Omental fat pad (tissue), 4 donors: ENCODE measurements around the gene CLEC17A. TPM values are rescaled to one million over a fixed set of nuclear protein-coding genes. Genes with fewer than 3 reads are reported as not detected.
"Not testable (repeated sequence)": the region's sequence is repeated elsewhere in the genome, so short reads cannot be mapped to it uniquely, and the experiment has no call there.

Experiments
- ATAC-seq: fragments of 150-250 bp; one replicate; pipeline ENCODE4 v1.9.1; 2016; ENCODE audit warnings: mild to moderate bottlenecking, moderate library complexity; ENCODE audit not compliant: low FRiP score
- DNase-seq: peaks from one replicate; pipeline ENCODE4 v3.0.0-alpha.2; 2019; ENCODE audit warnings: low spot score
- total RNA-seq, 4 donors: library from RNA; depleted of rRNA; stranded (reverse); fragments of >200 nt; gene quantifications; one replicate each; pipeline ENCODE4 v1.1.0, GENCODE V29; 2016
- TF ChIP-seq, protein P1 (sequence below), 3 donors: fragments of 450-650 bp; IDR thresholded peaks; one replicate each; pipeline ENCODE4 v1.5.1; 2016 to 2017; ENCODE audit warnings: antibody characterized with exemption in 3 of 3, mild to moderate bottlenecking in 3 of 3, moderate library complexity in 2 of 3

Gene CLEC17A
- total RNA-seq, 4 donors from 2014 or later: 0.19 TPM; not detected in 3

DNA sequence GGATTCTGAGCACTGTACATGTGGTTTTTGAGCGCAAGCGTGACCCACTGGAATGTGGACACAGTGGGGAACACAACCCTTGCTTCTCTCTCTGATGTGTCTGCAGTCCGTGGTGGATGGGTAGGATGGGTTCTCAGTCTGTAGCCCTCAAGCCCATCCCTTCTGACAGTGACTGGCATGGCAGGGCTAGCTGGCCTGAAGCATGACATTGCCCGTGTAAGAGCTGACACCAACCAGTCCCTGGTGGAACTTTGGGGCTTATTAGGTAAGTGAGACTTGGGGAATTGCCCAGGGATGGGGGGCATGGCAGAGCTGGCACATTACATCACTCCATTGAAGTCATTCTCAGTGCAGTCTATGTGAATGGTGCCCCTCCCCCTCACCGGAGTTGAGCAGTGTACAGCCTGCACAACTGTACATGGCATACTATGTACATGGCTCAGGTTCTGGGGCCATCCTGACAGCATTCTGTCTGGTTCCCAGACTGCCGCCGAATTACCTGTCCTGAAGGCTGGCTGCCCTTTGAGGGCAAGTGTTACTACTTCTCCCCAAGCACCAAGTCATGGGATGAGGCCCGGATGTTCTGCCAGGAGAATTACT is 16.8 kb downstream of the CLEC17A start:
- TF ChIP-seq, protein P1, sequence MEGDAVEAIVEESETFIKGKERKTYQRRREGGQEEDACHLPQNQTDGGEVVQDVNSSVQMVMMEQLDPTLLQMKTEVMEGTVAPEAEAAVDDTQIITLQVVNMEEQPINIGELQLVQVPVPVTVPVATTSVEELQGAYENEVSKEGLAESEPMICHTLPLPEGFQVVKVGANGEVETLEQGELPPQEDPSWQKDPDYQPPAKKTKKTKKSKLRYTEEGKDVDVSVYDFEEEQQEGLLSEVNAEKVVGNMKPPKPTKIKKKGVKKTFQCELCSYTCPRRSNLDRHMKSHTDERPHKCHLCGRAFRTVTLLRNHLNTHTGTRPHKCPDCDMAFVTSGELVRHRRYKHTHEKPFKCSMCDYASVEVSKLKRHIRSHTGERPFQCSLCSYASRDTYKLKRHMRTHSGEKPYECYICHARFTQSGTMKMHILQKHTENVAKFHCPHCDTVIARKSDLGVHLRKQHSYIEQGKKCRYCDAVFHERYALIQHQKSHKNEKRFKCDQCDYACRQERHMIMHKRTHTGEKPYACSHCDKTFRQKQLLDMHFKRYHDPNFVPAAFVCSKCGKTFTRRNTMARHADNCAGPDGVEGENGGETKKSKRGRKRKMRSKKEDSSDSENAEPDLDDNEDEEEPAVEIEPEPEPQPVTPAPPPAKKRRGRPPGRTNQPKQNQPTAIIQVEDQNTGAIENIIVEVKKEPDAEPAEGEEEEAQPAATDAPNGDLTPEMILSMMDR (IDR thresholded peaks at IDR 0.05): no peak
- DNase-seq (no peak), ATAC-seq (no peak)

DNA sequence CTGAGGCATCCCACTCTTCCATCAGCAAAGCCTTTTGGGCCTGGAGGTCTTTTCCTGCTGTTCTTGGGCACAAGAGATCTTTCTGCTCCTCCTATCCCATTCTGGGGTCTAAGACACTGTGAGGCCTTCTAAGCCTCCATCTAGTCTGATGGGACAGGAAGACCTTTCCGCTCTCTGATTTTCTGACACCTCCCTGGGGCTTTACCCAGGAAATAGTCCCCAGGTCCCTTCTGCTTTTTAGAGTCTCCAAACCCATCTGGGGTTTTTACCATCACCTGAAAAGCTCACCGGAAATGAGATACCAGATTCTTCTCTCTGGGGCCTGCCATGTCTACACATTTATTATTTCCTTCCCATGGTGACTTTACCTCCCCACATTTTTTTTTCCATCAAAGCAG is 21.1 kb downstream of the CLEC17A start:
- ATAC-seq: no peak
- DNase-seq: no peak
- TF ChIP-seq, protein P1 (IDR thresholded peaks at IDR 0.05): no peak

DNA sequence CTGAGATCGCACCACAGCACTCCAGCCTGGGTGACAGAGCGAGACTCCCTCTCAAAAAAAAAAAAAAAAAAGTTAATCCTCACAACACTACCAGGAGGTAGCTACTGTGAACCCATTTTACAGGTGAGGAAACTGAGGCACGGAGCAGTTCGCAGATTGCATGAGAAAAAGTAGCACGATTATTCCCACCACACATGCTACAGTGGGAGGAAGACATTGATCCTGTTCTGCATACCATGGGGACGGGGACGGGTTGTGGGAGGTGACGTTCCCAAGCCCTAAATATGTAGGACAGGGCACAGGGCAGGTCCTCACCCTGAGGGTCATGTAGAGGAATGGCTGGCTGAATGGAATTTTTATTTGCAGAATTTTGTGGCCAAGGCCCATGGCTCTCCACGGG is 23.7 kb downstream of the CLEC17A start:
- TF ChIP-seq, protein P1 (IDR thresholded peaks at IDR 0.05): no peak
- DNase-seq (no peak), ATAC-seq (no peak)

DNA sequence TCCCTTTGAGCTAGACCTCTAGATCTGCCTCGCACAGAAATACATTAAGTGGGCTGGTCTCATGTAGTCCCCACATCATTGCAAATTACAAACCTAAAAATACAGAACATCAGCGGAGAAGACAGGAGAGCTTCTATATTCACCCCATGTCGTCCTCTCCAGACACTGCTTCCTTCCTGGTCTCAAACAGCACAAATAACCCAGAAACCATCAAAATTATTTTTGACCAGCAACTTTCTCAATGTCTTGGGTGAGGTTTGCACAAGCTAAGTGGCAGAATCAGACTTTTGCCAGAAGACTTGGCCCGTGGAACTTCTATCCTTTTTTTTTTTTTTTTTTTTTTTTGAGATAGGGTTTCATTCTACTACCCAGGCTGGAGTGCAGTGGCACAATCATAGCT is 28.2 kb downstream of the CLEC17A start:
- DNase-seq (no peak), ATAC-seq (no peak)
- TF ChIP-seq, protein P1 (IDR thresholded peaks at IDR 0.05): no peak

DNA sequence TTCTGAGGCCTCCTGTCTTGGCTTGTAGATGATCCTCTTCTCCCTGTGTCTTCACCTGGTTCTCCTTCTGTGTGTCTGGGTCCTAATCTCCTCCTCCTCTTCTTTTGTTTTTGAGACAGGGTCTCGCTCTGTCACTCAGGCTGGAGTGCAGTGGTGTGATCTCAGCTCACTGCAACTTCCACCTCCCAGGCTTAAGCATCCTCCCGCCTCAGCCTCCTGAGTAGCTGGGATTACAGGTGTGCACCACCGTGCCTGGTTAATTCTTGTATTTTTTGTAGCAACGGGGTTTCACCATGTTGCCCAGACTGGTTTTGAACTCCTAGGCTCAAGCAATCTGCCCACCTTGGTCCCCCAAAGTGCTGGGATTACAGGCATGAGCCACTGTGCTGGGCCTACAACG is 29.4 kb downstream of the CLEC17A start:
- ATAC-seq, DNase-seq: not testable (repeated sequence)

DNA sequence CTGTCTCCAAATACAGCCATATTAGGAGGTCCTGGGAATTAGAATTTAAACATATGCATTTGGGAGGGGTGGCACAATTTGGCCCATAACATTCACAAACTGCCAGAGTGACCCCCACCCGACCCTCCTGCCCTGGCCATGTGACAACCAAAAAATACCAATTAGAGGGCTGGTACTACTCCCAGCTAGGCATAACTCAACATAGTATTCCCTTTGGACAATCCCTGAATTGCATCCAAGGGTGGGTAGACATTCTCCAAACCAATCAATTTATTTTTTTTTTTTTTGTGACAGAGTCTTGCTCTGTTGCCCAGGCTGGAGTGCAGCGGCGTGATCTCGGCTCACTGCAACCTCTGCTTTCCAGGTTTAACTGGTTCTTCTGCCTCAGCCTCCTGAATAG is 29.8 kb downstream of the CLEC17A start:
- no peak for DNase-seq
- TF ChIP-seq, protein P1 (IDR thresholded peaks at IDR 0.05): no peak
- ATAC-seq: no peak

DNA sequence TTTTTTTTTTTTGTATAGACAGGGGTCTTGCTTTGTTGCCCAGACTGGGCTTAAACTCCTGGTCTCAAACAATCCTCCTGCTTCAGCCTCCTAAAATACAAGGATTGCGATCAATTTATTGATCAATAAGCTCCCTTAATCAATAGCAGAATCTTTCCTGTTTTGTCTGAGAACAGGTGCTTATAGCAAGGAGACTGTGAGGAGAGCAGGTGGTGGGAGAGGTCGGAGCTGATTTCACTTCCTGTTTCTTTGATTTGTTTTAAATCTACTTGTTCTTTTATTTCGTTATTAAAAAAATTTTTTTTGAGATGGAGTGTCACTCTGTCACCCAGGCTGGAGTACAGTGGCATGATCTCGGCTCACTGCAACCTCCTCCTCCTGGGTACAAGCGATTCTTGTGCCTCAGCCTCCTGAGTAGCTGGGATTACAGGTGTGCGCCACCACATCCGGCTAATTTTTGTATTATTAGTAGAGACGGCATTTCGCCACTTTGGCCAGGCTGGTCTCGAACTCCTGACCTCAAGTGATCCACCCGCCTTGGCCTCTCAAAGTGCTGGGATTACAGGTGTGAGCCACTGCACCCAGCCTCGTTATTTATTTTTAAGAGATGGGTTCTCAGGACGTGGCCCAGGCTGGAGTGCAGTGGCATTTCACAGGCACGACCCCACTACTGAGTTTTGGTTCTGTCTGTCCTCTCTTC is 30.7 kb downstream of the CLEC17A start:
- not testable (repeated sequence) for DNase-seq, ATAC-seq

DNA sequence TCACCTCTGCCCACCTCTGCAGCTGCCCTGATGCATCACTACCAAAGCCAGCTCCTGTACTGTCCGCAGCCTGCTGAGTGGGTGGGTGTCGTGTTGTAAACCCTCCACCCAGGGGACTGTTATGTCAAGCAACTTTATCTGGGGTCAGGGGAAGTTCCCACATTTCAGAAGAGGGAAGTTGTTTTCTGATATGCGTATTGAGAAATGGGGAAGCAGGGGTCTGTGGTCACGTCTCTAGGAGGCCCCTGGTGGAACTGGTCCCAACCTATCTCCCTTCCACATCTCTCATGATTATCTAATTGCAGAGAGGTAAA is 31.2 kb downstream of the CLEC17A start:
- TF ChIP-seq, protein P1 (IDR thresholded peaks at IDR 0.05): no peak
- DNase-seq: no peak
- no peak for ATAC-seq
